HS-5 (cell line): ENCODE measurements around the gene XRCC3.

Experiments
- DNase-seq: peaks from one replicate; pipeline ENCODE4 v3.0.0-alpha.2; 2012; ENCODE audit warnings: low read depth

The XRCC3 gene

DNA sequence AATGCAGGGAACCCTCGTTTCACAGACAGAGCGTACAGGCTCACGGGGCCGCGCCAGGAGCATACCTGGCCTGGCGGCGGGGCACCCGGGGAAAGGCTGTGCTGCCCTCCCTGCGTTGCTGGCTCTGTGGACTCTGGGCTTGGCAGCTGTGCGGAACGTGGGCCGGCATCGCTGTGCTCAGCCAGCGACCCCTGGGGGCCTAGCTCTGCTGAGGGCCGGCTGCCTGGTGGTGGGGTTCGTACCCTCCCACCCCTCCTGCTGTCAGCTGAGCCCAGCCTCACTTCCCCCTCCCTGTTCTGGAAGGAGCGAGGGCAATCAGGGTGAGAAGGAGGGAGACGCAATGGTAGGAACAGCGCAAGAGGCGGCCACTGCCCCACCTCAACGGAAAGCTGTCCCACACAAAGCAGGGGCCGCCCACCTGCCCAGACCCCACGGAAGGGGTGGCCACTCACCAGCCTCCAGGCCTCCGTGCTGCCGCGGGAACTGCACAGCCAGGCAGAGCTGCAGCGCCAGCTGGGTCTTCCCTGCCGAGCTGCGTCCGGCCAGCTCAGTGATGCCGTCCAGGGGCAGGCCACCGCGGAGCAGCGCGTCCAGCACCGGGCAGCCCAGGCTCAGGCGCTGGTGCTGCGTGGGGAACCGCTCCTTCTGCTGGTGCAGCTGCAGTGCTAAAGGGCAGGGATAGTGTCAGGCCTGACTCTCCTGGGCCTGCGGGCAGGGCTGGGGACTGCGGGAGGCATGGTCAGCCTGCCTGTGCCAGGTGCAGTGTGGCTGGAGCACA, 8.5 kb downstream of the XRCC3 start:
- no peak for DNase-seq

GRCh38 chr14:103705504-103706284, 9.6 kb downstream of the XRCC3 start:
- no peak for DNase-seq

DNA sequence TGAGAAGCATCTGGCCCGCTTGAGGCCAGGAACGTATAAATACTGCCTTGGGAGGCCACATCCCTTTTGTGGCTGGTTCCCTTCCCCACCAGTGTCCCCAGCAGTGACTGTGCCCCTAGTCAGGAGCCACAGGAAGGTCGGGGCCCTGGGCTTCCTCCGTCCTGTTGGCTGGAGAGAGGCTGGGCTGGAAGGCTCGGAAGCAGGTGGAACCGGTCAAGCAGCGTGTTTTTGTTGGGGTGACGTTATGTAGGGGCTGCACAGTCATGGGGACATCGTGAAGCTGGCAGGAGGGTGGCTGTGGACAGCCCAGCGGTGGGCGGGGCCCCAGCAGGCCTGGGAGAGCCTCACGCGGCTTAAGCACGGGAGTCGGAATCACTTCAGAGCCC, 10.1 kb downstream of the XRCC3 start:
- DNase-seq = no peak

DNA sequence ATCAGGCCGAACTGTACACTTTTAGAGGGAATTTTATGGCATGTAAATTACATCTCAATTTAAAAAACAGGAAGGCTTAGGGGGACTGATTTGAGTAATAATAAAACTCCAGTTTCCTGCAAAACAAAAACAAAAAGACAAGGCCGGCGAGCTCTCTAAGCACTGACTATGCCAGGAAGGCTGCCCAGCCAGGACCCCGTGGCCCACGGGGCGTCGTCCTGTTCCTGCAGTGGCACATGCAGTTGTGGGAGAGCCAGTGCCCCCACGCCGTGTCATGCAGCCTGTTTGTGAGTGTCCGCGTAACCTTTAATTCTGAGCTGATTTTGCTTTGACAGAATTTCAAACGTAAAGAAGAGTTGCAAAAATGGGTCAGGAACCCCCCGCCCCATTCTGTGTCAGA, 10.5 kb downstream of the XRCC3 start:
- no peak for DNase-seq

DNA sequence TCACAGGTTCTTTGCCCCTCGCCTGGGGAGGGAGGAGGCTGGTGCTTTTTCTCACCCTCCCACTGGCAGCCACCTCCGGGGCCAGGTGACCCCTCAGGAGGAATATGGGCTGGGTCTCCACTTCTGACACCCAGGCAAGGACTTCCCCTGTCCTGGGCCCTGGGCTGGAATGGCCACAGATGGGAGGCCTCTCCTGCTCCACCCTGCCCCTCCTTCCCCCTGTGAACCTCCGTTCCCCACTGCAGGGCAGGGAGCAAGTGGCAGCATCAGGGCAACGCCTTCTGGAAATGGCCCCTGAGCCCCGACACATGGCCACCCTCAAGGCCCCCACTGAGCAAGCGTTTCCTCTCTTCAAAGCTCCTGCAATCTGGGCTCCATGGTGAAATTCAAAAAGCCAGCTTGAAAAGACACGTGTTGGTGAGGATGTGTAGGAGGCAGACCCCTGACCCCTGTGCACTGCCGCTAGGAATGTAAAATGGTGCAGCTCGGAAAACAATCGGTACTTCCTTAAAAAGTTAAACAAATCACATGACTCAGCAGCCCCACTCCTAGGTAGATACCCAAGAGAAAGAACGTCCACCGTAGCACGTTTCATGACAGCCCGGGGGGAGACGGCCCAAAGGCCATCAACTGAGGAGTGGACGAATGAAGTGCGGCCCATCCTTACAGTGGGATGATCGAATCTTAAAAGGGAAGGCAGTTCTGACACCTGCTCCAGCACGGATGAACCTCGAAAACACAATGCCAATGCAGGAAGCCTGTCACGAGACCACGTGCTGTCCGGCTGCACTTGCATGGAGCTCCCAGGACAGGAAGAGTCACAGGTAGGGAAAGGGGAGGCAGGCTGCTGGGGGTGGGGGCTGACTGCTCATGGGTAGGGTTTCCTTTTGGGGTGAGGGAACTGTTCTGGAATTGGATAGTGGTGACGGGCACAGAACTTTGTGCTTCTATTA, 11.5 kb downstream of the XRCC3 start:
- no peak for DNase-seq

GRCh38 chr14:103702497-103703432, 12.5 kb downstream of the XRCC3 start:
- no peak for DNase-seq

GRCh38 chr14:103702095-103702494, 13.2 kb downstream of the XRCC3 start:
- DNase-seq = no peak

- no peak for DNase-seq
These were observed 14.3 kb downstream of the XRCC3 start for GRCh38 chr14:103700753-103701490.

DNA sequence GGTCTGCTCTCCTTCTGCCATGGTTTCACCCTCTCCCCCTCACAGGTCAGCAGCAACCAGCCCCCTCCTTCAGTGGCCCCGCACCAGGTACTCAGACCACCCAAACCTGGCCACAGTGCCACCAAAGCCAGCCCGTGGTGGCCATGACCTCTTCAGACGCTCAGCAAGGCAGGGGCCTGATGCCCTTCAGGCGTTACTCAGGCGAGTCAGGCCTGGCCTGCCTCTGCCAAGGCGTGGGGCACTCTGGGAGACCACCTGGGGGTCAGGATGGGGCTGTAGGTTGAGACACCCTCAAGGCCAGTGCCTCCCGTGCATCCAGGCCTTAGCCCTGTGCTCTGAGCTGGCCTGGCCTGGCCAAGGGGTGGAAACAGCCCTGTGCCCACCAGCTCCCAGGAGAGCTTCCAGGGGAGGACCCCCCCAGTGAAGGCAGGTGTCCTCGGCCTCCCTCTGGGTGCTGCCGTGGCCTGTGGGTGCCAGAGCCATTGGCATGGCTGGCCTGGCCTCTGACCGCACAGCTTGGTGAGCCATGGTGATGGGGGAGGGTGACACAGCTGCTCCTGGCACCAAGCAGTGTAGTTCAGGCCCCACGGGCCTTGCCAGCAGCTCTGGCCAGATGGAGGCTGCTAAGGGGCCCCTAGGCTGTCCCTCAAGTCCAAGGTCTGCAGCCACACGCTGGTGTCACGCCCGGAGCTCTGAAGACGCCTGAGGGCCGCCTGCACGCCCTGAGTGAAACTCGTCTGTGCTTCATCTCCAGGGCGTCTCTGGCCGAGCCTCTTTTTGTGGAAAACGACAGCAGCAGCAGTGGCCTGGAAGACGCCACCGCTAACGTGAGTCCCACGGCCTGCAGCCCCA, 15.1 kb downstream of the XRCC3 start:
- DNase-seq = no peak

GRCh38 chr14:103699261-103699661, 16.0 kb downstream of the XRCC3 start:
- DNase-seq = no peak

- DNase-seq = no peak
These were observed 16.6 kb downstream of the XRCC3 start for GRCh38 chr14:103698380-103699260.

DNA sequence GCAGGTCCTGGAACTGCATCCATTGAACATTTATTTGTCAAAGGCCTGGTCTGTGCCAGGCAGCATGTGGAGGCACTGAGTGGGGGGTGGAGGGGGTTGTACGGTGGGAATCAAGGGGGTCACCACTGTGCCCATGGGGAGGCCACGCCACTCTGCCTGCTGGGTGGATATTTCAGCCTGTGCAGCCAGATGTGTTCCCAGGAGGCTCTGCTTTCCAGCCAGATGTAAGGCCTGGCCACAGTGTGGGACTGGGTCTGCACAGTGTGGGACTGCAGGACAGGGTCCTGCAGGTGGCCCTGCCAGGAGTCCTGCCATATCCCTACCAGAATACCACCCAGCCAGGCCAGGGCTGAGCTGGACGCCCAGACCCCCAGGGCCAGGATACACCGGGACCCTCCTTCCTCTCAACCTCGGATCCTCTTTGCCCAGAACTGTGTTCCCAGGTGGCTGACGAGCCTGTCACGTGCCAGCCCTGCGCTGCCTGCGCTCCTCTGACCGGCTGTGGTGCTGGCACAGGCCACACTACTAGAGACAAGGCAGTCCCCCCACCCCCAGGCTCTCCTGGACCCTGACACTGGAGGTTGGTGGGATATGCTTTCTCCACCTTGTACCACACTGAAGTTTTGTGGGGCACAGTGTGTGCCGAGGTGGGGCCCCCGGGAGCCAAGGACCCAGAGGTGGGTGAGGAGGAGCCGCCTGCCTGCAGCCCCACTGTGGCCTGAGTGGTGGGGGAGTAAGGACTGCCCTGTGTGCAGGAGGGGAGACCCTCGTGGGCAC, 17.5 kb downstream of the XRCC3 start:
- no peak for DNase-seq

- no peak for DNase-seq
These were observed 18.0 kb downstream of the XRCC3 start for GRCh38 chr14:103697206-103697602.

DNA sequence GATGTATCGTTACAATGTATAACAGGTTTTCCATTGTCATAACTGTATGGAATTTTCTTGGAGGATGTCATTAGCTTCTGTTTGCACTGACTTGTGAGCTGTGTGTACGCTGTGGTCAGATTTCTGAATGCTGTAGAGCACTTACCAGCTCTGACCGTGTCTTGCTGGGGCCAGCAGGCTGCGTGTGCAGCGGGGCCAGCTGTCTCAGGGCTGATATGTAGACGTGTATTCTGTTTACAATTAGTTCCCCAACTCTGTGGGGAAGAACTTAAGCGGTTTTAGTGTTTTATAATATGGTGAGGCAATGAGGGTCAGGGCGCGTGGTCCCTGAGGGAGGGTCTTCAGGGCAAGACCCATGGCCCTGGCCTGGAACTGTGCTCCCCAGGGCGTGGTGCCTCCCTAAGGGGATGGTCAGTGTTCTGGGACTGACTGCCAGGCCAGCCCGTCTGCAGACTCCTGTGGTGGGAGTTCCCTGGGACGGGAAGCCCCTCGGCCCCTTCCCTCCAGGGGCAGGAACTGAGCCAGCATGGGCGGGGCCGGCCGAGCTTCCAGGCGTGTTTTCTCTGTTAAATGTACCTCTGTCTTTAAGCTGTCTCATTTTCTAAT, 18.7 kb downstream of the XRCC3 start:
- DNase-seq = no peak

- DNase-seq = no peak
These were observed 19.2 kb downstream of the XRCC3 start for GRCh38 chr14:103696070-103696402.

GRCh38 chr14:103695296-103696069, 19.8 kb downstream of the XRCC3 start:
- no peak for DNase-seq

GRCh38 chr14:103694572-103695026, 20.7 kb downstream of the XRCC3 start:
- DNase-seq = no peak
